ENCODE measurements around the gene TYMS.
"Not testable (repeated sequence)": the region's sequence is repeated elsewhere in the genome, so short reads cannot be mapped to it uniquely, and the experiment has no call there.

TYMS gene

DNA sequence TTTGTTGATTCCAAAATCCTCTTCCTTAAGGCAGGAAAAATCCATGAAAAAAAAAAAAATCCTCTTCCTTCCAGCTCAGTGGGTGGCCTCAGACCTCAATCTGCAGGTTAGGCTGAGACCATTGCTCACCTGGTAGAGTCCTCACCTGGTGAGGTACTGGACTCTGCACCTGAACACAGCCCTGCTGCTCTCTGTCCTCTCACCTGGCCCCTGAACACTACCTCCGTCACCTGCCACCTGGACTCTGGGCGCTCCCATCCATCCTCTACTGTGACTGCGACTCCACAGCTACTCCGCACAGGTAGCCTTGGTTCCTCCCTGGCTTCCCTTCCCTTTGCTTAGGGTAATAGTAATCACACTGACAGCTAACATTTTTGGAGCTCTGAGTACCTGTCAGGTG lies 22.1 kb downstream of the TYMS start:
- DNase-seq, result no peak

DNA sequence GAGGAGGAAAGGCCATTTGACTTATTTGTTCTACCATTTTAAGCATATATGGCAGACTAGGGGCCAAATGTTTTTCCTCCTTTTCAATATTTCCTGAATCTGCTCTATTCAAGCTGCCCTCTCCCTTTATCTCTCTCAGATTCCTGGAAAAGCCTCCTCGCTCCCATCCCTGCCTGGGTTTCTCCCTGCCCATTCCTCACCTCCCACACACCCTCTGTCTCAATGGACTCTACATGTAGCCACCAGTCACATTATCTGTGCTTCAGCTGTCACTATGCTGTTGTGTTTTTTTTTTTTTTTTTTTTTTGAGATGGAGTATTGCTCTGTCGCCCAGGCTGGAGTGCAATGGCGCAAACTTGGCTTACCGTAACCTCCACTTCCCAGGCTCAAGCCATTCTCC lies 22.9 kb downstream of the TYMS start:
- no peak for DNase-seq

DNA sequence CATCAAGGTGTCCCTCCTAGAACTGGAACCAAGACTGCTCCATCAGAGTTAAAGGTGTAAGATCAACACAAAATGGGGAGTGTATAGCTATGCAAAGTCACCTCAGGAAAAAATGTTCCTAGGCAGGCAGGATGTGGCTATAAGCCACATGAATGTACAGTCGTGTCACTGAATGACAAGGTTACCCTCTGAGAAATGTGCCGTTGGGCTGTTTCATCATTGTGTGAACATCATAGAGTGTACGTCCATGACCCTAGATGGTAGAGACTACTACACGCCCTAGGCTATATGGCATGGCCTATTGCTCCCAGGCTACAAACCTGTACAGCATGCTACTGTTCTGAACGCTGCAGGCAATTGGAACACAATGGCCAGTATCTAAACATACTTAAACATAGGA lies 24.5 kb downstream of the TYMS start:
- DNase-seq, result no peak

DNA sequence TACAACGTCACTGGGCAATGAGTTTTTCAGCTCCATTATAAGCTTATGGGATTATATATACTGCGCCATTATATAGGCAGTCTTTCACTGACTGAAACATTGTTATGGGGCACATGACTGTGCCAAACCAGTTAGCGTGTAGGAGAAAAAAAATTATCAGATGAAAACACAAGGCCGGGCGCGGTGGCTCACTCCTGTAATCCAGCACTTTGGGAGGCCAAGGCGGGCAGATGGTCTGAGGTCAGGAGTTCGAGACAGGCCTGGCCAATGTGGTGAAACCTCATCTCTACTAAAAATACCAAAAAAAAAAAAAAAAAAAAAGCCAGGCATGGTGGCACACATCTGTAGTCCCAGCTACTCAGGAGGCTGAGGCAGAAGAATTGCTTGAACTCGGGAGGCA lies 25.0 kb downstream of the TYMS start:
- DNase-seq, result not testable (repeated sequence)

DNA sequence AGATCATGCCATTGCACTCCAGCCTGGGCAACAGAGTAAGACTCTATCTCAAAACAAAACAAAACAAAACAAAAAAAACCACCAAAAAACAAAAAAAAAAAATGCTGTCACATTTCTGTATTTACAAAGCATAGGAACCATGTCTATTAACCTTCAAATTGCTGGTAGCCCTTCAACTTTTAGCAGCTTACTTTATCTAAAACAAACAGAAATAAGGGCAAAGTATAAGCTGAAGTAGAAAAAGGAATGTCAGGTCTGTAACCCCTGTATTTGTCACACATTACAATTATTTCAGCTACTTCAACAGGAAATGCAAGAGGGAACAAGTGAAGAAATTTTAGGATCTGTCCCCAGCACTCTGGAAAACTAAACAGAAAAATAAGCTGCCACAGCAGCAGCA lies 25.4 kb downstream of the TYMS start:
- DNase-seq, result no peak

DNA sequence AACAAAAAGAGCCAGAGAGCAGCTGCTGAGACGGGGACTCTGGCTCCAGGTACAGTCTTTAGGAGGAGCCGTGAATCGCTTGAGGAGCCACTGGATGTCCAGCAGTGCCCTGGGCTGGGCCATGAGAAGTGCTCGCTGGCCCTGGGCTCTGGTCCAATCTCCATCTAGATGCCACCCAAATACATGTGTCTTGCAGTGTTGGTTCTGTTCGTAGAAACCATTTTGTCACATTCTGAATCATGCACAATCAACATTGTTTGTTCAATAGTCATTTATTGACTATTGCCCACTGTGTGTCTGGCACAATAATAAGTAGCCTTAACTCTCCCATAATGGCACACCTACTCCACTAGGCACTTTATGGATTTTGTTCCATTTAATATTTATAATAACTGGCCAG lies 26.1 kb downstream of the TYMS start:
- DNase-seq, result no peak

DNA sequence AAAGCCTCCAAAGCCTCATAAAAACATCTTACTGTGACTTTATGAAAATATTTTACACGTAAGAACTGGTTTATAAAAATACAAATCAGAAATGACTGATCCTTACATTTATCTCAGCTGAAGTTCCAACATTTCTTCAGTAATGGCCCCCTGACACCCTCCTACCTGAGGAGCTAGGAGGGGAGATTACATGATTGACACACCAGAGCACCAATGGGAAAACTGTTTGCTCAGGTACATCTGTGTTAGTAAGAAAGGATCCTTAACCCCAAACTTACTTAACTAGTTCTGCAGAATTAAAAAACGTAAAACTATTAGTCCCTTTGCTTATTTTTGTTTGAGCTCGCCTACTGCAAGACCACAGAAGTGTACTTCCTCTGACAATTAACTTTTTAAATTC lies 28.0 kb downstream of the TYMS start:
- no peak for DNase-seq

DNA sequence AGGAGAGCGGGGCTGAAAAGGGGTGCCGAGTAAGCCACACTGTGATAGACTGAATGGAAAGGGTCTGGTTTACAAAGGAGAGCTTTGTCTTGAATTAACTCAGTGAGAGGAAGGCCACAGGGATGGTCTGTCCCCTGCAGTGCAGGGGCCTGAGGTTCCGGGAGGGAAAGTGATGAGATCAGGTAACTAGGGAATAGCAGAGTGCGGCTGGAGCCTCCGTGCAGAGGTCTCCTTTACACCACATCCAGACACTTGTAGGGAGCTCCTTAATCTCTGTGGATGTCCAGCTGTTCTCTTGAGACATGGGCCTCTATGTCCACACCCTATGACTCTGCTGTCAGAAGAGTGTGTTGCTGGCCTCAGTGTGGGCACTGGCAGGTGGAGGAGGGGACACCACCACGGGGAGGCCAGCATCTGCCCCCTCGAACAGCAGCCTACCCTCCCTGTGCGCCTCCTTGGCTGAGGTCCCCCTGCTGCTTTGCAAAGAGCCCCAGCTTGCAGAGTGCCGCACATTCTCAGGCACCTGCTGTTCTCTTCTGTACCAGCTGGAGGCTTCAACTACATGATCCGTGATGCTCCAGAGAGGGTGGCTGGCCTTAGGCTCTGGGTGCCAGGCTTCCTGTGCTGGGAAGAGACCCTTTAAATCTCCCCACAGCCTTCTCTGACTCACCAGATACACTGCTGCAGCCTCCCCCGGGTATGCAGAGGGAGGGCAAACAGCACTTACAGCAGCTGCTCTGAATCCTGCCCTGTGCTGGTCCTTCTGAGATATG lies 29.1 kb downstream of the TYMS start:
- DNase-seq, result no peak

DNA sequence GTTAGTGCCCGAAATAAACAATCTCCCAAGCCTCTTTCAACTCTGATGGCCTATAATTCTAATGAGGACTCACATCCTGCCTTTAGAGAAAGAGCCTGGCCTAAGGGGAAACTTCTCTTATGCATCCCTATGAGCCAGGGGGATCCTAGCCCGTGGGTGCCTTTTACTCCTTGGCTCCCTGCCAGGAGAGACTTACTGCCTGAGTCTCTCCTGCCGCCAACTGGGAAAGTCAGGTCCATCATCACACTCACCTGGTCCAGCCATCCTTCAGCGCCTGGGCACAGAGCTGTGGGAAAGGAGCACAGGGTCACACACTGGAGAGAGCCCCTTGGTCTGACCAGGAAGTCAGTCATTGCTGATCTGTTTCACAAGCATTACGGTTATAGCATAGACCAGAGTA lies 30.9 kb downstream of the TYMS start:
- DNase-seq, result no peak

DNA sequence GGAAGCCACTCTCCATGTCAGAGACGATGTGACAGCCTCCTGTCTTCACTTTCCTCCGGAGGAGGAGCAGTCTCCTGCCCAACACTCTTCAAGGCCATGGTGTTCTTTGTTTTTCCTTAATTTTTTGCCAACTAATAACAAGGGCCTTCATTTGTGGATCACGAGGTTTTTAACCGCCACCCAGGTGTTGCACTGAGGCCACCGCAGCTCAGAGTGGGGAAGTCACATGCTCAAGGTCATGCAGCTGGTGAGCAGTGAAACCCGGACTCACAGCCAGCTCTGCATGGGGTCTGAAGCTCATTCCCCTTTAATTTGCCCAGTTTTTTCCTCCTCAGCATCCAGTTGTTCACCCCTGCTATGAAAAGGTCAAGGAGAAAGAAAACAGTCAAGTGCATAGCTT lies 35.4 kb downstream of the TYMS start:
- no peak for DNase-seq

DNA sequence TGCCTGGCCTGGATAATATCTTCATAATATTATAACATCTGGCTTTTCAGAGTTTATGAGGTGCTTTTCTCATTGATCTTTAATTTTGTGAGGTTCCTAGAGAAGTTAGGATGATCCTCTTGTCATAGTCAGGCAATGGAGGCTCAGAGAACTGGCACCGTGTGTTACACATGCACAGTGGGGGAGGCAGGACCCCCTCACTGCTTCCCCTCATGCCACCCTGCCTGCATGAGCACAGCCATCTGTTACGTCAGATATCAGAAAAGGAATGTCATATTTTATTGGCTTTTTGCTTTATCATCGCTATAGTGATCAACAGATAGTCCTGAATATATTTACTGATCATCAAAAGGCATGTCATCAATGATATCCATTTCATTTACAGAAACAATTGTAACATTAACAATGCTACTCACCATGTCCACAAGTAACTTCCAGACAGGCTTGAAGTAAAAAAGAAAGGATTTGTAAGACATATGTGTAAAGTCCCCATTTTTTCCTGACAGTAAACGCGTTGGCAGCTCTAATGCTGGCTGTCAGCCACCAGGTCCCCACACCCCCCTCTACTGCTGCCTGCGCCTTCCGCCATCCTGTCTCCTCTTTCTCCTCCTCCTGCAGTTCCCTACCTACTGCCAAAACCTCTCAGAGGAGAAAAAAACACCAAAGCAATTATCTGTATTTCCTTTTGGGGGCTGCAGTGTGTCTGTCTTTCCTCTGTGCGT lies 36.2 kb downstream of the TYMS start:
- DNase-seq, result no peak

DNA sequence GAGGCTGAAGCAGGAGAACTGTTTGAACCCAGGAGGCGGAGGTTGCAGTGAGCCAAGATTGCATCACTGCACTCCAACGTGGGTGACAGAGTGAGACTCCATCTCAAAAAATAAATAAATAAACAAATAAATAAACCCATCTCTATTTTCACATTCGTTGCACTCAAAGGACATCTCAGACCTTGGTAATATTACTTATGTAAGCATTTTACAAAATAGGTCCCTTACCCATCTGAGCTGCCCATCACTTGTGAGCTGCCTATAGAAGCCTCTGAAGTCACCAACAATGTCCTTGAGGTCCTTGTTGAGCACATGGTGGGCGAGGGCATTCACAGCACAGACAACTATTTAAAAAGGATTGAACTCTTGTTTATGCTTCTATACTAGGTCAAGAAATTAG lies 39.6 kb downstream of the TYMS start:
- DNase-seq, result no peak

DNA sequence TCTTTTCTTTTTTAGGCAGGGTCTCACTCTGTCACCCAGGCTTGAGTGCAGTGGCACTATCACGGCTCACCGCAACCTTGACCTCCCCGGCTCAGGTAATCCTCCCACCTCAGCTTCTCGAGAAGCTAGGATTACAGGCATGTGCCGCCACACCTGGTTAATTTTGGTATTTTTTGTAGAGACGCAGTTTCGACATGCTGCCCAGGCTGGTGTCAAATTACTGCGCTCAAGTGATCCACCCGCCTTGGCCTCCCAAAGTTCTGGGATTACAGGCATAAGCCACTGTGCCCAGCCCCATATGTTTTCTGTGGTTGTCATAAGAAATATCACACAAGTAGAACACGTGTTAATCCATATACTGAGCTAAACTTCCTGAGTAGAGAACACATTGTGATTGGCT lies 40.3 kb downstream of the TYMS start:
- DNase-seq, result no peak

DNA sequence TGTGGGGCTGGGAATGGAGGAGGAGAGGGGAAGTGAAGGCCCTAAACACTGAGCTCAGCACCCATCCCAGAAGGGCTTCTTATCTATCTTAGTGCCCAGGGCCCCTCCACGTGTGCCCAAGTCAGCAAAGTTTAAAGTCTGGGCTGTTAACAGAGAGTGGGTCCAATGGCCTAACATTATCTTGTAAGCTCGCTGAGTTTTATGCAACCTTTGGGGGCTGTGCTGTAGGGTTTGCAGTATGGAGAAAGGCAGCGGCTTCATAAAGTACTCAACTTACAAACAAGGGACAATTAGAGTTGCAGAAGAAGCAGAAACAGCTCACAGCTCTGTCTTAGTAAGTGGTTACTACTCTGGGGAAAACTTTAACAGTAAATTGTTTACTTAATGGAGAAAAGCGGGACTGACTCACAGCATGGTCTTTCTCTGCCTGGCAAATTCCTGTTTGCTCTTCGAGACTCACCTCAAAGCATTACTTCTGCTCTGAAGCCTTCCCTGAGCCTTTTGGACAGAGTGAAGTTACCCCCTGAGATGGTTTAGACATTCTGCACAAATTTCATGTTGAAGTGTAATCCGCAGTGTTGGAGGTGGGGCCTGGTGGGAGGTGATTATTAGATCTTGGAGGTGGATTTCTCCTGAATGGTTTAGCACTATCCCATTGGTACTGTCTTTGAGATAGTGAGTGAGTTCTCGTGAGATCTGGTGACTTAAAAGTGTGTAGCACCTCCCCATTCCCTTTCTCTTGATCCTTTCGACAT lies 45.9 kb downstream of the TYMS start:
- no peak for DNase-seq

DNA sequence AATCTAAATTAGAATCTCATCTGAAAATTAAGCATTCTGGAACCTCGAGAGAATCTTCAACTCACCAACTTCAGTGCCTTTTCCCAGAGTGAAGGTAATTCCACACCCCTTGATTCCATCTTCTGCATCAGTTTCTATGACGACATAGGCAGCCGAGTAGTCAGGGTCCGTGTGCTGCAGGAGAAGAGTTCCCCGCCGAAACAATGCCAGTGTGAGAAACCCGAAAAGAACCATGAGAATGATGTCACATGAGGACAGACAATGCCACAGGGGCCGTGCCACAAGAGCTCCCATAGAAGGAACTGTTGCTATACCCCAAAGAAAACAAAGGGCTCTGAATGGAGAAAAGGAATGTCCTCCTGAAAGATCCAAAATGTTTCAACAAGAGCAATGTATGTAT lies 49.0 kb downstream of the TYMS start:
- DNase-seq, result no peak

DNA sequence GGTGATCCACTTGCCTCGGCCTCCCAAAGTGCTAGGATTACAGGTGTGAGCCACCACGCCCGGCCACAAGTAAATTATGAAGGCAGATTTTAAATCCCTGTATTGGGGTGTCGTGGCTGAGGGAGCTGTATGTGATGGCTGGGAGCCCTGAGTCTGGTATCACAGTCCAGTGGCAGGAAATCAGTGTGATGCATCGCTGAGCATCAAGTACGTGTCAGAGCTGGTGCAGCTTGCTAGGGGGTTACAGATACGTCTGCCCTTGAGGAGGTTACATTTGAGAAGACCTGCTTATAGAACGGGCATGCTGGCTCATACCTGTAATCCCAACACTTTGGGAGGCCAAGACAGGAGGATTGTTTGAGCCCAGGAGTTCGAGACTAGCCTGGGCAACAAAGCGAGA lies 50.6 kb downstream of the TYMS start:
- DNase-seq, result no peak

DNA sequence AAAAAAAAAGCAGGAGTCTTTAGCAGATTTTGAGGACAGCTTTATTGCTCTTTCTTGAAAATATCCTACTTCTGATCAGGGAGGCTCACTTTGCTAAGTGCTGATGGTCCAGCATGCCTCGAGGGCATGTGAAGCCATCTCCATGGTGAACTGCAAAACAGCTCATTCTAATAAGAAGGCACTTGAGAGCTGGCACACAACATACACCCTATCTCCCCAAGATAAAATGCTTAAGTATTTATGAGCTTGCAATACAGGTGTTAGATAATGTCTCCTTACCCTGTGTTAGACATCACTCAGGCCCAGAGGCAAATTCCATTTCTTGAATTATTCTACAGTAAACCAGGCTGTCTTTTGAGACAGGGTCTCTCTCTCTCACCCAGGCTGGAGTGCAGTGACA lies 52.3 kb downstream of the TYMS start:
- no peak for DNase-seq

DNA sequence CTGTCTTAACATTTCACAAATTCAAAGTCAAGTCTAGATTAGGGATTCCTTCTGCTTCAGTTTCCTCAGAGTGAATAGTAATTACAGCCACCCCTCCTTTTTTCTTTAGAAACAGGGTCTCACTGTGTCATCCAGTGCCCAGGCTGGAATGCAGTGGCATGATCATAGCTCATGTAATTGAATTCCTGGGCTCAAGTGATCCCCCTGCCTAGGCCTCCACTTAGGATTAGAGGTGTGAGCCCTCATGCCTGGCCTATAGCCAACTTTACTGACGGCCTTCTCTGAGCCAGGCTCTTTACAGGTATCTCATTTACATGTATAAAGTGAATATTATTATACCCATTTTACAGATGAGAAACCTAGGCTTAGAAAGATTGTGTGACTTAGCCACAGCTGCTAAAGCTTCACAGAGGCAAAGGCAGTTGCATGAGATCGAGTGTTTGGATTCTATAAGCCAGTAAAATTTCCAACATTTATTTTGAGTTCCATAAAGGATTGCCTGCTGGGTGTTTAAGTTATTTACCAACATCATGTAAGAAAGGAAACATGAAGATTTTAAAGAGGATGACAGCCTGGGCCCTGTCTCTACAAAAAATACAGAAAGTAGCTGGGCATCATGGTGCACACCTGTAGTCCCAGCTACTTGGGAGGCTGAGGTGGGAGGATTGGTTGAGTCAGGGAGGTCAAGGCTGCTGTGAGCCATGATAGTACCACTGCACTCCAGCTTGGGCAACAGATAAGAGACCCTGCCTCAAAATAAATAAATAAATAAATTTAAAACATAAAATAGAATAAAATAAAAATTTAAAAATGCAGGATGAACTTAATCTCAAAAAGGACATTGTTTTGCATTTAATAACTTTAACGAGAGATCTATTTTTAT lies 53.2 kb downstream of the TYMS start:
- no peak for DNase-seq

DNA sequence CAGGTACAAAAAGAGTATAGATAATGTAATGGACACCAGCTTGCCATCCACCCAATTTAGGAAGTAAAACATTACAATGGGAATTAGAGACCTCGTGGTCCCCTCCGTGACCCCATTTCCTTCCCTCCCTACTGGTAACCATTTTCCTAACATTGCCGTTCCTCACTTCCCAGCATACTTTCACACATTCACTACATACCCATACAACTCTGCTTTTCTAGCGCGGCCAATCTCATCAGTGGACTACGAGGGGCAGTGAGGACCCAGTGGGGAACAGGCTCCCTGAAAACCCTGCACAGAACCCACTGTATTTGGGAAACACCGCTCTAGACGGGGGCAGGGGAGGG lies 53.8 kb downstream of the TYMS start:
- DNase-seq, result no peak

DNA sequence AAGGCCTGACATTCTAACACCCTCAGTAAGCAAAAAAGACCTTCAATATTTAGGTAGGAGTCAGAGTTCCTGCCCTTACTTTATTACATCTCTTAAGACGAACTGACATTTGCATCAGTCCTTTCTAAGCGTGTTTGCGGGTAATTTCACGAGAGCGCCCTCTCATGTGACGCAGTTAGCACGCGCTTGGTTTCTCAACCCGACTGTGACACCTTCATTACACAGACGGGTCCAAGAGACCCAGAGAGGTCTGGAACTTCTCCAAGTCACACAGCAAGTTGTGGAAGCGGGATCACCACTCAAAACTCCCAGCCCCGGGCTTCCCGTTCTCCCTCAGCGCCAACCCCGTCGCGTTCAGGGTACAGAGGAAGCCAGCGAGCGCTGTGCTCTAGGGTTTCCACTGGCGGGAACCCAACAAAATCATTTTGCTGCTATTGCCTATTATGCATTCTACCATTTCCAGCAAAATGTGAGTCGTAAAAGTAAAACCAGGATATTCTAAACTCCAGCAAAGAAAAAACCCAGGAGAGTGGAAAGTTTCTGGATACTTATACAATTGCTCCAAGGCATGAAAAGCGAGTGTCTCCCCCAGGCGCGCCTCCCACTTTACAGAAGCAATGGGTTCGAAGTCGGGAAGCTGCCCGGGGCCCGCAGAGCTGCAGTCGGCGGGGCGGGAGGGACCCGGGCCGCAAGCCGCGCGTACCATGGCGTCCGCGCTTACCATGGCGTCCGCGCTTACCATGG lies 54.4 kb downstream of the TYMS start:
- peak; percentile 23 for DNase-seq

DNA sequence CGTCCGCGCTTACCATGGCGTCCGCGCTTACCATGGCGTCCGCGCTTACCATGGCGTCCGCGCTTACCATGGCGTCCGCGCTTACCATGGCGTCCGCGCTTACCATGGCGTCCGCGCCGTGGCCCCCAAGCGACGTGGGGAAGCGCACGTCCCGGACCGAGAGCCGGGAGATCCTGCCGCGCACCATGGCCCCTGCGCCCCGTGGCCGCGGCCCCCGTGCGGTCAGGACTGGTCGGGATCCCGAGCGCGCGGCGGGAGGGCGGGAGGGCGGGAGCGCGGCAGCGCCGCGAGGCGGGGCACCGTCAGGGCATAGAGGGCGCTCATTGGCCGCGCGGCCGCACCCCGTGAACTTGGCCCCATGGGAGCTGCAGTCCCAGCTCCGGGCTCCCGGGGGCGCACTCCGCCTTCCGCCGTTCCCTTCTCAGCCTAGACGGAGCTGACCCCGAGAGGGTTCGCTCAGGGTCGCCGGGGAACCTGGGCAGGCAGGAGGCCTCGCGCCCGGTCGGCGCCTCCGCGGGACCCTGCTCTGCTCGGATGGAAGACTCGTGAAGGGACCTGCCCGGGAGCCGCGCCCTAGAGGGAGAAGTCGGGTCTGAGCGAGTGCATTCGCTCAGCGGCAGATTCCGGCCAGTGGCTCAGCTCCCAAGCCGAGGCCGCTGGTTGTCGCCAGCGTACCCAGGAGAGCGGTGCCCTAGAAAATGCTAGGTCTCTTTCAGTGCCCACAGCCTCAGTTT lies 55.1 kb downstream of the TYMS start, which contains the start of gene ENOSF1:
ENOSF1 (minus strand) TSS at position 230 of the 734 bp plus-strand sequence; CDS start at position 187, 43 bp downstream.
- DNase-seq, result no peak

DNA sequence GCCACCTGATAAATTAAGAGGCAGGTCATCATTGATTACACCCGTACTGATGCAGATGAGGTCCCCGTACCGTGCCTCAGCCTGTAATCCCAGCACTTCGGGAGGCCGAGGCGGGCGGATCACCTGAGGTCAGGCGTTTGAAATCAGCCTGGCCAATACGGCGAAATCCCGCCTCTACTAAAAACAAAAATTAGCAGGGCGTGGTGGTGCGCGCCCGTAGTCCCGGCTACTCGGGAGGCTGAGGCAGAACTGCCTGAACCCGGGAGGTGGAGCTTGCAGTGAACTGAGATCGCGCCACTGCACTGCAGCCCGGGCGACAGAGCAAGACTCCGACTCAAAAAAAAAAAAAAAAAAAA lies 55.7 kb downstream of the TYMS start:
- DNase-seq, result no peak

All from NCI-H2107 (cell line).